Keratinocyte (primary cell): ENCODE measurements around the gene CEACAM20. TPM values are rescaled to one million over a fixed set of nuclear protein-coding genes. Genes with fewer than 3 reads are reported as not detected.
"Not testable (repeated sequence)": the region's sequence is repeated elsewhere in the genome, so short reads cannot be mapped to it uniquely, and the experiment has no call there.

Experiments used
- DNase-seq: peaks from one replicate; pipeline ENCODE4 v3.0.0-alpha.2; 2011; ENCODE audit warnings: low read depth, missing footprints, low spot score
- FAIRE-seq: peaks from 2 replicates; lab custom pipeline; 2011; peaks lifted over from hg19 to GRCh38; lab: Jason Lieb, UNC
- H2AFZ ChIP-seq: 2 replicates; pipeline ENCODE4 v1.6.0; 2012; ENCODE audit warnings: low read length, control low read depth, inconsistent platforms; ENCODE audit not compliant: control insufficient read depth
- H3K27ac ChIP-seq: 2 replicates; pipeline ENCODE4 v1.5.1; 2011; ENCODE audit warnings: low read length; ENCODE audit not compliant: control insufficient read depth, insufficient read depth
- H3K27me3 ChIP-seq: 3 replicates; pipeline ENCODE4 v1.6.0; 2011; ENCODE audit warnings: low read length; ENCODE audit not compliant: control insufficient read depth, insufficient read depth; ENCODE audit errors: extremely low read depth
- H3K36me3 ChIP-seq, 2 experiments: 2 replicates in 1 of 2; 3 replicates in 1 of 2; pipeline ENCODE4 v1.5.1; 2011; ENCODE audit warnings: low read length in 2 of 2, mild to moderate bottlenecking in 1 of 2; ENCODE audit not compliant: control insufficient read depth in 2 of 2, insufficient read depth in 2 of 2; ENCODE audit errors: extremely low read depth in 1 of 2
- H3K4me1 ChIP-seq: 3 replicates; pipeline ENCODE4 v1.5.1; 2011; ENCODE audit warnings: low read length; ENCODE audit not compliant: control insufficient read depth, insufficient read depth; ENCODE audit errors: extremely low read depth
- H3K4me2 ChIP-seq: 3 replicates; pipeline ENCODE4 v1.6.0; 2011; ENCODE audit warnings: low read depth, low read length; ENCODE audit not compliant: control insufficient read depth, insufficient read depth; ENCODE audit errors: extremely low read depth
- H3K4me3 ChIP-seq, 3 experiments: fragments of 200-600 bp in 1 of 3; sonication (generic) in 1 of 3; 2 replicates in 2 of 3; 3 replicates in 1 of 3; pipeline ENCODE4 v1.5.1; 2011 to 2016; ENCODE audit warnings: low read length in 3 of 3, mild to moderate bottlenecking in 3 of 3, control low read depth in 2 of 3, inconsistent platforms in 1 of 3, low read depth in 1 of 3, mixed read lengths in 1 of 3, mixed run types in 1 of 3, moderate library complexity in 1 of 3; ENCODE audit not compliant: control insufficient read depth in 2 of 3, insufficient read depth in 2 of 3; ENCODE audit errors: extremely low read depth in 1 of 3
- H3K79me2 ChIP-seq: 2 replicates; pipeline ENCODE4 v1.6.0; 2012; ENCODE audit warnings: low read length; ENCODE audit not compliant: control insufficient read depth, insufficient read depth
- H3K9ac ChIP-seq: 3 replicates; pipeline ENCODE4 v1.6.0; 2011; ENCODE audit warnings: low read length; ENCODE audit not compliant: control insufficient read depth, insufficient read depth; ENCODE audit errors: extremely low read depth
- H3K9me1 ChIP-seq: 3 replicates; pipeline ENCODE4 v1.6.0; 2011; ENCODE audit warnings: low read length; ENCODE audit not compliant: control insufficient read depth, insufficient read depth; ENCODE audit errors: extremely low read depth
- H3K9me3 ChIP-seq: 2 replicates; pipeline ENCODE4 v1.5.1; 2012; ENCODE audit warnings: low read depth, low read length; ENCODE audit not compliant: control insufficient read depth
- H4K20me1 ChIP-seq: 3 replicates; pipeline ENCODE4 v1.6.0; 2011; ENCODE audit warnings: low read length; ENCODE audit not compliant: control insufficient read depth, insufficient read depth; ENCODE audit errors: extremely low read depth
- dilution Hi-C: fragments of 300-500 bp; cut with MboI; formaldehyde crosslinking; loops from one replicate; pipeline ENCODE4 v1.7.0; 2020; ENCODE audit warnings: low sequenced_read_pairs; ENCODE audit not compliant: extremely low pct_ligation_motif_present
- polyA plus RNA-seq, 5 experiments: library from polyadenylated mRNA; depleted of rRNA in 3 of 5; stranded (reverse) in 3 of 5; stranded (forward) in 1 of 5; unstranded in 1 of 5; fragments of >200 nt; gene quantifications; 1 replicate in 1 of 5; 2 replicates in 3 of 5; 3 replicates in 1 of 5; pipeline versions ENCODE4 v1.2.1 to v1.2.3, GENCODE V29; 2011 to 2012; ENCODE audit warnings: missing spikeins in 2 of 5, low read depth in 1 of 5, low replicate concordance in 1 of 5
- small RNA-seq, 3 experiments: library from RNA; depleted of rRNA; stranded (forward); fragments of <200 nt; gene quantifications; one replicate each; pipeline ENCODE3, GENCODE V24; 2012; ENCODE audit warnings: low read depth in 3 of 3, low replicate concordance in 1 of 3; ENCODE audit not compliant: insufficient read length in 3 of 3

Gene CEACAM20
- polyA plus RNA-seq, 1 donor (not counting 4 experiments of a cell fraction or from before 2014, with no cell fraction given): not detected

DNA sequence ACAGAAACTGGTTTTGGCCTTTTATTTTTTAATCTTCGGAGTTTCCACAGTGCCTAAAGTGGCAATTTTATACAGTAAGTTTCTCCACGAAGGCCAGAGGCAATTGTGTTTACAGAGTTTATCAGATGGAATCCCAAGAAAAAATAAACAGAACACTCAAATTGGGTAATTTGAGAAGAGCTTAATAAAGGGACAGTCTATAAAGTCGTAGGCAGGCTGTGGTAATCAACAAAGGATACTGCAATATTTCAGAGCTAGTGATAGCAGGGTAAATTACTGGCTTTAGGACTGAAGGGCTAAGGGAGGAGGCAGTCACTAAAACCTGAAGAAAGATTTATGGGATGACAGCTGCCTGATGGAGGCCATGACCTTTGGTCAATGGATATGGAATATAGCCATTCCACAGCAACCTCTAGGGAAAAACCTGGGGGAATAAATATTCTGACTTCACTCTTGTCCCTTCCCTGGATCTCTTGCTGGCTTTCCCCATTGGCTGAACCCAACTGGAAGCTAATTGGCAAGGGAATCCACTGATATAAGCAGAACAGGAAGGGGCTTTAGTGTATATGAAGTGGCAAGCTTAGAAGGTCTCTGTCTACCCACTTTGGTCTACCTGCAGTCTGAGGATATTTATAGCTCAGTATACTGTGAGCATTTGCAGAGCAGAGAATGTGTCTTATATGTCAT lies 66.7 kb downstream of the CEACAM20 start:
- H3K27ac ChIP-seq, H3K27me3 ChIP-seq, DNase-seq, FAIRE-seq, H3K36me3 ChIP-seq, H3K4me2 ChIP-seq, H3K4me3 ChIP-seq, H2AFZ ChIP-seq, H3K9me3 ChIP-seq, H3K4me1 ChIP-seq, H3K9ac ChIP-seq, H3K9me1 ChIP-seq, dilution Hi-C loops, H3K79me2 ChIP-seq, H4K20me1 ChIP-seq: not testable (repeated sequence)

Small RNA genes lying within 50 kb of the gene (small RNA-seq; reads per million reads assigned to genes)
- 0 reads per million in 3 experiments for gene AC243964.1

Other genes with a start within 250 kb of the CEACAM20 start
- 3.7 to 6.1 TPM (median 5.7 TPM) in 3 replicates for gene ZNF235, start 224.7 kb downstream of the CEACAM20 start, polyA plus RNA-seq
- 1.9 to 4.6 TPM (median 4.0 TPM) in 3 replicates for gene ZNF112, start 173.0 kb downstream of the CEACAM20 start, polyA plus RNA-seq
- 1.1 to 1.7 TPM (median 1.6 TPM) in 3 replicates for gene ZNF285, start 128.1 kb downstream of the CEACAM20 start, polyA plus RNA-seq
- gene ZNF229, start 81.2 kb downstream of the CEACAM20 start, polyA plus RNA-seq: 4.8 to 6.7 TPM (median 5.9 TPM) in 3 replicates
- gene ZNF180, start 29.2 kb downstream of the CEACAM20 start, polyA plus RNA-seq: 1.1 to 2.6 TPM (median 1.4 TPM) in 3 replicates
- 0.06 to 0.07 TPM in 2 of 3 replicates, not detected in the other for gene IGSF23, start 83.9 kb upstream of the CEACAM20 start, polyA plus RNA-seq
- 48.1 to 80.4 TPM (median 65.6 TPM) in 3 replicates for gene PVR, start 114.2 kb upstream of the CEACAM20 start, polyA plus RNA-seq
- 2.4 to 7.1 TPM (median 3.7 TPM) in 3 replicates for gene CEACAM19, start 141.8 kb upstream of the CEACAM20 start, polyA plus RNA-seq
- not detected in 3 replicates for gene CEACAM16, start 169.5 kb upstream of the CEACAM20 start, polyA plus RNA-seq
- gene BCL3, start 219.0 kb upstream of the CEACAM20 start, polyA plus RNA-seq: 1.1 to 1.8 TPM (median 1.5 TPM) in 3 replicates
- 27.8 to 58.6 TPM (median 30.1 TPM) in 3 replicates for gene CBLC, start 248.2 kb upstream of the CEACAM20 start, polyA plus RNA-seq